ENCODE data around the gene SLC5A10.

- TF ChIP-seq, protein P1, sequence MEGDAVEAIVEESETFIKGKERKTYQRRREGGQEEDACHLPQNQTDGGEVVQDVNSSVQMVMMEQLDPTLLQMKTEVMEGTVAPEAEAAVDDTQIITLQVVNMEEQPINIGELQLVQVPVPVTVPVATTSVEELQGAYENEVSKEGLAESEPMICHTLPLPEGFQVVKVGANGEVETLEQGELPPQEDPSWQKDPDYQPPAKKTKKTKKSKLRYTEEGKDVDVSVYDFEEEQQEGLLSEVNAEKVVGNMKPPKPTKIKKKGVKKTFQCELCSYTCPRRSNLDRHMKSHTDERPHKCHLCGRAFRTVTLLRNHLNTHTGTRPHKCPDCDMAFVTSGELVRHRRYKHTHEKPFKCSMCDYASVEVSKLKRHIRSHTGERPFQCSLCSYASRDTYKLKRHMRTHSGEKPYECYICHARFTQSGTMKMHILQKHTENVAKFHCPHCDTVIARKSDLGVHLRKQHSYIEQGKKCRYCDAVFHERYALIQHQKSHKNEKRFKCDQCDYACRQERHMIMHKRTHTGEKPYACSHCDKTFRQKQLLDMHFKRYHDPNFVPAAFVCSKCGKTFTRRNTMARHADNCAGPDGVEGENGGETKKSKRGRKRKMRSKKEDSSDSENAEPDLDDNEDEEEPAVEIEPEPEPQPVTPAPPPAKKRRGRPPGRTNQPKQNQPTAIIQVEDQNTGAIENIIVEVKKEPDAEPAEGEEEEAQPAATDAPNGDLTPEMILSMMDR (conservative IDR thresholded peaks at IDR 0.05): no peak
- TF ChIP-seq ZFX (IDR thresholded peaks at IDR 0.05): no peak
Observed at GRCh38 chr17:19000531-19001325, 48.8 kb downstream of the SLC5A10 start.

Measured in C4-2B (cell line).